ENCODE data around the gene MYMK. TPM values are rescaled to one million over a fixed set of nuclear protein-coding genes. Genes with fewer than 3 reads are reported as not detected.

Gene MYMK
- total RNA-seq, 1 experiment from 2014 or later: not detected

- H3K4me3 ChIP-seq: no peak overlapping the region
- H3K36me3 ChIP-seq: peaks cover 54% of the 10 kb centered on the region
- H3K27ac ChIP-seq: no peak overlapping the region
- H3K4me1 ChIP-seq (replicated peaks): peaks cover 15% of the 10 kb centered on the region
- no peaks in the 10 kb centered on the region for H3K27me3 ChIP-seq (replicated peaks)
- no peak for DNase-seq (ENCODE audit: low read depth in 1 of 2, low spot score in 2 of 2)
- no peaks in the 10 kb centered on the region for H3K9me3 ChIP-seq (replicated peaks)
Observed at GRCh38 chr9:133476036-133476931, 48.5 kb downstream of the MYMK start.

- no peaks in the 10 kb centered on the region for H3K9me3 ChIP-seq (replicated peaks)
- no peak for DNase-seq (ENCODE audit: low read depth in 1 of 2, low spot score in 2 of 2)
- no peak overlapping the region for H3K27ac ChIP-seq
- peaks cover 54% of the 10 kb centered on the region for H3K36me3 ChIP-seq
- no peaks in the 10 kb centered on the region for H3K27me3 ChIP-seq (replicated peaks)
- peaks cover 15% of the 10 kb centered on the region for H3K4me1 ChIP-seq (replicated peaks)
- H3K4me3 ChIP-seq: no peak overlapping the region
Observed at GRCh38 chr9:133475292-133476012, 49.3 kb downstream of the MYMK start.

GRCh38 chr9:133474853-133475252 lies 49.9 kb downstream of the MYMK start:
- Histone ChIP-seq H3K9me3 (replicated peaks) (no peaks in the 10 kb centered on the region), H3K4me1 (replicated peaks) (peaks cover 15% of the 10 kb centered on the region), H3K4me3 (no peak overlapping the region), H3K27ac (no peak overlapping the region), H3K27me3 (replicated peaks) (no peaks in the 10 kb centered on the region), H3K36me3 (peaks cover 54% of the 10 kb centered on the region)
- no peak for DNase-seq (ENCODE audit: low read depth in 1 of 2, low spot score in 2 of 2)

GRCh38 chr9:133474215-133474614 lies 50.5 kb downstream of the MYMK start:
- H3K36me3 ChIP-seq: peaks cover 54% of the 10 kb centered on the region
- no peaks in the 10 kb centered on the region for H3K9me3 ChIP-seq (replicated peaks)
- DNase-seq (ENCODE audit: low read depth in 1 of 2, low spot score in 2 of 2): no peak
- no peak overlapping the region for H3K27ac ChIP-seq
- no peak overlapping the region for H3K4me3 ChIP-seq
- no peaks in the 10 kb centered on the region for H3K27me3 ChIP-seq (replicated peaks)
- peaks cover 11% of the 10 kb centered on the region for H3K4me1 ChIP-seq (replicated peaks)

GRCh38 chr9:133473743-133474142 lies 51.0 kb downstream of the MYMK start:
- no peaks in the 10 kb centered on the region for H3K9me3 ChIP-seq (replicated peaks)
- no peak for DNase-seq (ENCODE audit: low read depth in 1 of 2, low spot score in 2 of 2)
- H3K27me3 ChIP-seq (replicated peaks): no peaks in the 10 kb centered on the region
- peaks cover 54% of the 10 kb centered on the region for H3K36me3 ChIP-seq
- no peak overlapping the region for H3K27ac ChIP-seq
- H3K4me3 ChIP-seq: no peak overlapping the region
- H3K4me1 ChIP-seq (replicated peaks): peaks cover 10% of the 10 kb centered on the region

GRCh38 chr9:133472753-133473378 lies 51.9 kb downstream of the MYMK start:
- no peak for DNase-seq (ENCODE audit: low read depth in 1 of 2, low spot score in 2 of 2)
- peaks cover 54% of the 10 kb centered on the region for H3K36me3 ChIP-seq
- H3K27me3 ChIP-seq (replicated peaks): no peaks in the 10 kb centered on the region
- no peaks in the 10 kb centered on the region for H3K9me3 ChIP-seq (replicated peaks)
- no peak overlapping the region for H3K27ac ChIP-seq
- no peak overlapping the region for H3K4me3 ChIP-seq
- peaks cover 3% of the 10 kb centered on the region for H3K4me1 ChIP-seq (replicated peaks)

- peaks cover 52% of the 10 kb centered on the region for H3K36me3 ChIP-seq
- no peaks in the 10 kb centered on the region for H3K9me3 ChIP-seq (replicated peaks)
- H3K27me3 ChIP-seq (replicated peaks): no peaks in the 10 kb centered on the region
- no peak overlapping the region for H3K4me3 ChIP-seq
- no peak for DNase-seq (ENCODE audit: low read depth in 1 of 2, low spot score in 2 of 2)
- H3K27ac ChIP-seq: no peak overlapping the region
- H3K4me1 ChIP-seq (replicated peaks): no peaks in the 10 kb centered on the region
Observed at GRCh38 chr9:133472277-133472645, 52.5 kb downstream of the MYMK start.

GRCh38 chr9:133471551-133472276 lies 53.0 kb downstream of the MYMK start:
- H3K4me1 ChIP-seq (replicated peaks): no peaks in the 10 kb centered on the region
- no peaks in the 10 kb centered on the region for H3K9me3 ChIP-seq (replicated peaks)
- peaks cover 46% of the 10 kb centered on the region for H3K36me3 ChIP-seq
- H3K27me3 ChIP-seq (replicated peaks): no peaks in the 10 kb centered on the region
- no peak overlapping the region for H3K27ac ChIP-seq
- H3K4me3 ChIP-seq: no peak overlapping the region
- no peak for DNase-seq (ENCODE audit: low read depth in 1 of 2, low spot score in 2 of 2)

GRCh38 chr9:133470988-133471387 lies 53.8 kb downstream of the MYMK start:
- no peak for DNase-seq (ENCODE audit: low read depth in 1 of 2, low spot score in 2 of 2)
- no peaks in the 10 kb centered on the region for H3K9me3 ChIP-seq (replicated peaks)
- no peak overlapping the region for H3K4me3 ChIP-seq
- H3K27me3 ChIP-seq (replicated peaks): no peaks in the 10 kb centered on the region
- peaks cover 39% of the 10 kb centered on the region for H3K36me3 ChIP-seq
- H3K4me1 ChIP-seq (replicated peaks): no peaks in the 10 kb centered on the region
- H3K27ac ChIP-seq: no peak overlapping the region

GRCh38 chr9:133470427-133470924 lies 54.3 kb downstream of the MYMK start:
- Histone ChIP-seq H3K27ac (no peak overlapping the region), H3K4me1 (replicated peaks) (no peaks in the 10 kb centered on the region), H3K36me3 (peaks cover 34% of the 10 kb centered on the region), H3K27me3 (replicated peaks) (no peaks in the 10 kb centered on the region), H3K4me3 (no peak overlapping the region), H3K9me3 (replicated peaks) (no peaks in the 10 kb centered on the region)
- no peak for DNase-seq (ENCODE audit: low read depth in 1 of 2, low spot score in 2 of 2)

GRCh38 chr9:133468777-133469421 lies 55.9 kb downstream of the MYMK start:
- no peaks in the 10 kb centered on the region for H3K9me3 ChIP-seq (replicated peaks)
- no peak overlapping the region for H3K4me3 ChIP-seq
- peaks cover 21% of the 10 kb centered on the region for H3K36me3 ChIP-seq
- DNase-seq (ENCODE audit: low read depth in 1 of 2, low spot score in 2 of 2): no peak
- no peaks in the 10 kb centered on the region for H3K4me1 ChIP-seq (replicated peaks)
- no peak overlapping the region for H3K27ac ChIP-seq
- H3K27me3 ChIP-seq (replicated peaks): no peaks in the 10 kb centered on the region

GRCh38 chr9:133468374-133468773 lies 56.4 kb downstream of the MYMK start:
- Histone ChIP-seq H3K4me1 (replicated peaks) (no peaks in the 10 kb centered on the region), H3K4me3 (no peak overlapping the region), H3K27ac (no peak overlapping the region), H3K9me3 (replicated peaks) (no peaks in the 10 kb centered on the region), H3K36me3 (peaks cover 15% of the 10 kb centered on the region), H3K27me3 (replicated peaks) (no peaks in the 10 kb centered on the region)
- DNase-seq (ENCODE audit: low read depth in 1 of 2, low spot score in 2 of 2): no peak

GRCh38 chr9:133467101-133467500 lies 57.7 kb downstream of the MYMK start:
- DNase-seq (ENCODE audit: low read depth in 1 of 2, low spot score in 2 of 2): no peak
- Histone ChIP-seq H3K4me3 (no peak overlapping the region), H3K27me3 (replicated peaks) (no peaks in the 10 kb centered on the region), H3K9me3 (replicated peaks) (no peaks in the 10 kb centered on the region), H3K36me3 (peaks cover 6% of the 10 kb centered on the region), H3K27ac (no peak overlapping the region), H3K4me1 (replicated peaks) (no peaks in the 10 kb centered on the region)

All from SJSA1 (cell line).